GM19023 (cell line): Measurements from ENCODE around the gene PARP1.

Experiments used
- ATAC-seq: cut with Tn5 transposase; IDR thresholded peaks from one replicate; pipeline ENCODE4 v1.9.1; 2021; ENCODE audit warnings: mild to moderate bottlenecking, moderate library complexity; ENCODE audit not compliant: unreplicated experiment

Gene PARP1

GRCh38 chr1:226384040-226384439 is 23.9 kb downstream of the PARP1 start:
- no peak for ATAC-seq

- ATAC-seq: no peak
These were observed 25.9 kb downstream of the PARP1 start for GRCh38 chr1:226382030-226382429.

- no peak for ATAC-seq
These were observed 26.5 kb downstream of the PARP1 start for GRCh38 chr1:226381226-226381998.

- ATAC-seq: no peak
These were observed 29.8 kb downstream of the PARP1 start for GRCh38 chr1:226378071-226378470.

- no peak for ATAC-seq
These were observed 31.6 kb downstream of the PARP1 start for GRCh38 chr1:226376300-226376699.

GRCh38 chr1:226373376-226373775 is 34.5 kb downstream of the PARP1 start:
- ATAC-seq: no peak

GRCh38 chr1:226372885-226373284 is 35.0 kb downstream of the PARP1 start:
- no peak for ATAC-seq

GRCh38 chr1:226371866-226372490 is 35.9 kb downstream of the PARP1 start:
- ATAC-seq: no peak

- no peak for ATAC-seq
These were observed 36.7 kb downstream of the PARP1 start for GRCh38 chr1:226371027-226371694.

GRCh38 chr1:226370144-226370923 is 37.6 kb downstream of the PARP1 start:
- ATAC-seq: peak; percentile 67

GRCh38 chr1:226369110-226369509 is 38.8 kb downstream of the PARP1 start:
- ATAC-seq: no peak

GRCh38 chr1:226366290-226366689 is 41.6 kb downstream of the PARP1 start:
- no peak for ATAC-seq

GRCh38 chr1:226365831-226366231 is 42.1 kb downstream of the PARP1 start:
- ATAC-seq: no peak

- ATAC-seq: no peak
These were observed 42.9 kb downstream of the PARP1 start for GRCh38 chr1:226364901-226365565.

GRCh38 chr1:226364514-226364899 is 43.4 kb downstream of the PARP1 start:
- no peak for ATAC-seq

- no peak for ATAC-seq
These were observed 43.9 kb downstream of the PARP1 start for GRCh38 chr1:226363801-226364513.

GRCh38 chr1:226362891-226363447 is 44.9 kb downstream of the PARP1 start:
- no peak for ATAC-seq

- no peak for ATAC-seq
These were observed 45.5 kb downstream of the PARP1 start for GRCh38 chr1:226362361-226362760.

- peak; percentile 56 for ATAC-seq
These were observed 47.7 kb downstream of the PARP1 start for GRCh38 chr1:226360106-226360746.
